A549 (cell line): Measurements from ENCODE around the gene MS4A6E.

ENCODE experiments used
- CTCF ChIP-seq: fragments of >200 bp; sonication (Bioruptor Twin); formaldehyde crosslinking; IDR thresholded peaks from 3 replicates; pipeline ENCODE4 v1.5.1; 2016
- EP300 ChIP-seq, 2 experiments: fragments of >200 bp; sonication (Bioruptor Twin); formaldehyde crosslinking; IDR thresholded peaks; 2 replicates in 1 of 2; 3 replicates in 1 of 2; pipeline ENCODE4 v1.6.1; 2016 to 2017
- ESRRA ChIP-seq: fragments of 150-350 bp; IDR thresholded peaks from 2 replicates; pipeline ENCODE4 v1.6.1; 2014; ENCODE audit warnings: mild to moderate bottlenecking, low read length, borderline replicate concordance
- JUN ChIP-seq, 2 experiments: fragments of >200 bp; sonication (Bioruptor Twin); formaldehyde crosslinking; IDR thresholded peaks; 2 replicates in 1 of 2; 3 replicates in 1 of 2; pipeline ENCODE4 v1.6.1; 2016 to 2017
- POLR2A ChIP-seq: IDR thresholded peaks from 2 replicates; pipeline ENCODE4 v1.6.1; 2012; ENCODE audit warnings: mild to moderate bottlenecking, low read length
- RAD21 ChIP-seq, 2 experiments: fragments of >200 bp in 1 of 2; sonication (Bioruptor Twin) in 1 of 2; formaldehyde crosslinking in 1 of 2; IDR thresholded peaks in 1 of 2; conservative IDR thresholded peaks in 1 of 2; 2 replicates in 1 of 2; 3 replicates in 1 of 2; pipeline ENCODE4 v1.6.1; 2012 to 2018; ENCODE audit warnings: inconsistent platforms in 1 of 2
- RARB ChIP-seq: fragments of 250-450 bp; sonication (Bioruptor Pico); IDR thresholded peaks from 2 replicates; pipeline ENCODE4 v1.8.0; 2021; ENCODE audit warnings: mild to moderate bottlenecking, moderate library complexity
- SMC3 ChIP-seq: fragments of >200 bp; sonication (Bioruptor Twin); formaldehyde crosslinking; IDR thresholded peaks from 3 replicates; pipeline ENCODE4 v1.6.1; 2018; ENCODE audit warnings: inconsistent platforms
- TF ChIP-seq, protein P1 (sequence below): fragments of 450-650 bp; IDR thresholded peaks from 2 replicates; pipeline ENCODE4 v1.6.1; 2014; ENCODE audit warnings: antibody characterized with exemption

- no peak for TF ChIP-seq POLR2A
- TF ChIP-seq CTCF = no peak
- TF ChIP-seq RAD21 (conservative IDR thresholded peaks at IDR 0.05 in 1 of 2, IDR thresholded peaks at IDR 0.05 in 1 of 2) = no peak
- TF ChIP-seq EP300 (IDR thresholded peaks at IDR 0.05) = no peak
- no peak for TF ChIP-seq JUN (IDR thresholded peaks at IDR 0.05)
- TF ChIP-seq, protein P1, sequence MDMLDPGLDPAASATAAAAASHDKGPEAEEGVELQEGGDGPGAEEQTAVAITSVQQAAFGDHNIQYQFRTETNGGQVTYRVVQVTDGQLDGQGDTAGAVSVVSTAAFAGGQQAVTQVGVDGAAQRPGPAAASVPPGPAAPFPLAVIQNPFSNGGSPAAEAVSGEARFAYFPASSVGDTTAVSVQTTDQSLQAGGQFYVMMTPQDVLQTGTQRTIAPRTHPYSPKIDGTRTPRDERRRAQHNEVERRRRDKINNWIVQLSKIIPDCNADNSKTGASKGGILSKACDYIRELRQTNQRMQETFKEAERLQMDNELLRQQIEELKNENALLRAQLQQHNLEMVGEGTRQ = no peak
- no peak for TF ChIP-seq RARB (CRISPR knock-in tag)
- TF ChIP-seq SMC3 = no peak
- no peak for TF ChIP-seq ESRRA
Measured at GRCh38 chr11:60336767-60337391, 9.8 kb downstream of the MS4A6E start.
